Activated T-helper 1 cell treated with anti-CD3 and anti-CD28 coated beads, Interleukin-12 subunit alpha, Interleukin-12 subunit beta, Interleukin-2, Interleukin-4 antibody, amounts not matched to agents 30 ng/mL and 10 ng/mL and 1 ng/mL, durations not matched to agents 14 hours and 24 hours and 36 hours (primary cell): ENCODE data around the gene MMP28. TPM values are rescaled to one million over a fixed set of nuclear protein-coding genes. Genes with fewer than 3 reads are reported as not detected.

Experiments used
- DNase-seq: peaks from one replicate; pipeline ENCODE4 v3.0.0; 2021; ENCODE audit warnings: low spot score
- H3K27ac Mint-ChIP-seq: one replicate; pipeline ENCODE4 v1.8.0; 2021; ENCODE audit warnings: mild to moderate bottlenecking, mixed read lengths
- H3K27me3 Mint-ChIP-seq: one replicate; pipeline ENCODE4 v1.8.0; 2022; ENCODE audit warnings: mild to moderate bottlenecking, moderate library complexity, mixed read lengths; ENCODE audit not compliant: insufficient read depth
- H3K36me3 Mint-ChIP-seq: one replicate; pipeline ENCODE4 v1.8.0; 2021; ENCODE audit warnings: low read depth, mixed read lengths
- H3K4me1 Mint-ChIP-seq: one replicate; pipeline ENCODE4 v1.8.0; 2021; ENCODE audit warnings: low read depth, mixed read lengths
- H3K4me3 Mint-ChIP-seq: one replicate; pipeline ENCODE4 v1.8.0; 2021; ENCODE audit warnings: mild to moderate bottlenecking, moderate library complexity, mixed read lengths
- H3K9me3 Mint-ChIP-seq: one replicate; pipeline ENCODE4 v1.8.0; 2021; ENCODE audit warnings: mixed read lengths
- intact Hi-C: fragments of 100-400 bp; cut with micrococcal nuclease; formaldehyde crosslinking; loops from one replicate; pipeline ENCODE4 v1.15.1; 2024
- total RNA-seq: library from RNA; stranded (reverse); gene quantifications from 2 replicates; pipeline ENCODE4 v1.2.3, GENCODE V29; 2022

The MMP28 gene
- total RNA-seq, 1 donor from 2014 or later, result not detected

DNA sequence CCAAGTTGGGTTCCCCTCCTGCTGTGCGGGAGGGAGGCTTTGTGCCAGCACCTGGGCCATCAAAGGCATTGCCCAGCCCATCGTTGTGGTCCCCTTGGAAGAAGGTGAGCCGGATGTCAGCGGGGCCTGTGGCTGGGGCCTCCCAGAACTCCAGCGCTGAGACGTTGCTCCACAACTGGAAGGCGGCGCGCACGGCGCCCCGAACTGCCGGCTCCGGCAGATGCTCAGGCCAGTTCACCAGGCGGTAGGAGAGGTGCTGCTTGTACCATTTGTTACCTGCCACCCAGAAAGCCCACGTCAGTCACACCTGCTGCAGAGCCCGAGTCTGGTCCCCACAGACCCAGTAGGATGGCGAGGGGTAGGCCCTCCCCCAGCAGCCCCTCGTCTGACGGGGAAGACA is 22.3 kb downstream of the MMP28 start:
- Mint-ChIP-seq H3K36me3 (no peaks in the 10 kb centered on the region), H3K4me3 (no peak overlapping the region), H3K9me3 (no peaks in the 10 kb centered on the region), H3K4me1 (no peaks in the 10 kb centered on the region), H3K27ac (no peak overlapping the region), H3K27me3 (peaks cover 20% of the 10 kb centered on the region)
- DNase-seq, result no peak
- intact Hi-C loops, result no loop called here

DNA sequence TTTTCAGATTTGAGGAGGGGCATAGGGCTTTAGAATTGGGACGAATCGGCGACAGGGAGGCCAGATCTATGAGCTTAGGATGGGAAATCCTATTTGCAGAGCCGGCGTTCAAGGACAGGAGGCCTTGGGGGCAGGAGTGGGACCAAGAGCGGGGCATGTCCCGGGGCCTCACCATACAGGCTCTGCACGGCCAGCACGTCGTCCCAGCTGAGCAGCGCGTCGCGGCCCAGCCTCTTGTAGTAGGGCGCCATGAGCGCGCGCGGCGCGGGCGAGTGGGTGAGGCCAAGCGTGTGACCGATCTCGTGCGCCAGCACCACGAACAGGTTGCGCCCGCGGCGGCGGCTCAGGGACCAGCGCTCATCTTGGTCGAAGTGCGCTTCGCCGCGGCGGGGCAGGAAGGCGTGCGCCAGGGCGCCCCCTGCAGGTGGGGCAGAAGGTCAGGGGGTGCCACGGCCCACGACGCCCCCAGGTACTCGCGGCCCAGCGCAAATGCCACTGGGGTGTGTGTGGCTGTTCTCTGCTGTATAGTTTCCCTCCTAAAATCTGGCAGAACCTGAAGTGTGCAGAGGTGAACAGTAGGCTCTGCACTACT is 25.4 kb downstream of the MMP28 start:
- peaks cover 30% of the 10 kb centered on the region for H3K27me3 Mint-ChIP-seq
- no peak overlapping the region for H3K27ac Mint-ChIP-seq
- intact Hi-C loops, result no loop called here
- no peaks in the 10 kb centered on the region for H3K36me3 Mint-ChIP-seq
- H3K9me3 Mint-ChIP-seq, result no peaks in the 10 kb centered on the region
- H3K4me1 Mint-ChIP-seq, result peaks cover under 1% of the 10 kb centered on the region
- no peak overlapping the region for H3K4me3 Mint-ChIP-seq
- DNase-seq, result no peak

DNA sequence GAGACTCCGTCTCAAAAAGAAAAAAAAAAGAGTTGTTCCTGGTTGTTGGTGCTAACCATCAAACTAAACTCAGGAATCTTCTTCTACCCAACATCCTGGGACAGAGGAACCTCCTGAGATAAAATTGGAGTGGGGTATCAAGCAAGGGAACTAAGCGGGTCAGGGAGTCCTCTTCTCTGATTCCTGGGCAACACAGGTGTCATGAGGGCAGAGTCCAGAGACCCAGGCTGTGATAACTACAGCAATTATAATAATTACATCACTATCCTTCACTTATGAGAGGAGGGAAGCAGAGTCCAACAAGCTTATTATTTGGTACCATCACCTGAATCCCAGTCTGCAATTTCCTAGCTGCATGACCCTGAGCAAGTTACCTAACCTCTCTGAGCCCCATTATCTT is 26.6 kb downstream of the MMP28 start:
- no peak overlapping the region for H3K27ac Mint-ChIP-seq
- intact Hi-C loops, result no loop called here
- H3K27me3 Mint-ChIP-seq, result peaks cover 25% of the 10 kb centered on the region
- H3K36me3 Mint-ChIP-seq, result no peaks in the 10 kb centered on the region
- DNase-seq, result no peak
- H3K4me3 Mint-ChIP-seq, result no peak overlapping the region
- no peaks in the 10 kb centered on the region for H3K9me3 Mint-ChIP-seq
- peaks cover 7% of the 10 kb centered on the region for H3K4me1 Mint-ChIP-seq

DNA sequence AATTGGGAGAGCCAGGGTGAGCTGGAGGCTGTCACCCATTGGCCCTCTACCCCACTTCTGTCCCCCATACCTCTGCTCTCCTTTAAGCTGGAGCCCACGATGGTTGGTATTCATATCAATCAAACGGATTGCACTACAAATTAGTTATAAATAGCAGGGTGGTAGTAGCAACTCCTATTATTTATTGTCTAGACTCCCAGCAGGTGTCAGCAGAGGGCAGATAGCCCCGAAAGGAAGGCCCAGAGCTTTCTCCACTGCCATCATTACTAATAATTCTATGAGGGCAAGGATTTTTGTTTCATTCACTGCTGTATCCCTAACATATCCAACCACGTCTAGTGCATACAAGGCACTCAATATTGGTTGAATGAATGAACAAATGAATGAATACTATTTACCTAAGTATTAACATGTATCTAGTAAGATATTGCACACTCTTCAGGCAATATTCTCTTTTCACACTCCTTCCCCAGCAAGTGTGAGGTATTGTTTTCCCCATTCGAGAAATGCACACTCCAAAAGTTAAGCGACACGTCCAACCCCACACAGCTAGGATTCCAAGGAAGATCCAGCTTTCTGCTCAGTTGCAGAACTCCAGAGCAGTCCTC is 28.4 kb downstream of the MMP28 start:
- DNase-seq, result no peak
- intact Hi-C loops, result no loop called here
- Mint-ChIP-seq H3K4me1 (peaks cover 7% of the 10 kb centered on the region), H3K27me3 (peaks cover 21% of the 10 kb centered on the region), H3K4me3 (no peak overlapping the region), H3K36me3 (no peaks in the 10 kb centered on the region), H3K27ac (no peak overlapping the region), H3K9me3 (no peaks in the 10 kb centered on the region)

DNA sequence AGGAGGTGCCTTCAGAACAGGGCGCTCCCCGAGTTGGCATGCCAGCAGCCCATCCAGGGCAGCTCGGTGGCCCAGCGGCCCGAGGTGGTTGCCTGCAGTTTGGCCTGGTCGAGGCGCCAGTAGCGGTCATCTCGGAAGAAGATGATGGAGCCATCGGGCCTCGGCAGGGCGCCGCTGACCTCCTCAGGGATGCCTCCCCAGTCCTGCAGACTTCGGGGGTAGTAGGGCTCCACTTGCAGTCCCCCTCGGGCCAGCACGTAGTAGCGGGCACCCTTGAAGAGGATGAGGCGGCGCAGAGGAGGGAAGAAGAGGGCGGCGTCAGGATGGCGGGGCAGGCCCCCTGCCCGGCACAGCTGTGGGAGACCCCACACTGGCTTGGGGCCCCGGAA is 29.0 kb downstream of the MMP28 start:
- no peaks in the 10 kb centered on the region for H3K36me3 Mint-ChIP-seq
- intact Hi-C loops, result no loop called here
- no peaks in the 10 kb centered on the region for H3K9me3 Mint-ChIP-seq
- DNase-seq, result no peak
- no peak overlapping the region for H3K27ac Mint-ChIP-seq
- peaks cover 7% of the 10 kb centered on the region for H3K4me1 Mint-ChIP-seq
- no peak overlapping the region for H3K4me3 Mint-ChIP-seq
- peaks cover 21% of the 10 kb centered on the region for H3K27me3 Mint-ChIP-seq

DNA sequence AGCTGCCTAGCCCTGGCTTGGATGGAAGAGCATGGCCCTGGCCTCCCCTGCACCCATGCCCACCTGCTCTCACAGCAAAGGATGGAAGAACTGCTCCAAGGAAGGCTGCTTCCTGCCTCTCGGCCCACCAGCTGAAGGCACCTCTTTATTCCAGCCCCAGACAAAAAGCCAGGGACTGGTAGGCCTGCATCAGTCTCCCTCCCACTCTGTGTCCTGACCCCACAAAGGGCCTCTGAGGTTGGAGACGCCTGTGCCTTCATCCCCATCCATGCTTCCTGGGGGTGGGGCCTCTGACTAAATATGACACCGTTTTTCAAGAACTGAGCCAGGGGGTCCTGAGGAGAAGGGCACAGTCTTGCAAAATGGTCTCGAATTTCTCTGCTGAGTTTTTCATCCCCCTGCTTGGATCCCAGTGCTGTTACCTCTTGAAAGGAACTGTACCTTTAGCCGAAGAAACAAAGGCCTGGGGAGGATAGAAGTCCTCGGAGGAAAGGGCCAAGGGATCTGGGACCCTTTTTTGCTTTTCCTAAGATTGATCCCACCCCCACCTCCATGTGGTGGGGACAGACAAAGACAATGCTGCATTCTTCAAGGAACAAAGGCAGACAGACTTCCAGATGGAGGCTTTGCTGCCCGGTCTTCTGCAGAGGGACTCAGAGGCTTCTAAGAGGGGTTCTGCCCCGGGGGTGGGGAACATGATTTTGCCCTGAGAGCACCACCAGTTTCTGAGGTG is 29.5 kb downstream of the MMP28 start:
- no peak overlapping the region for H3K27ac Mint-ChIP-seq
- no peaks in the 10 kb centered on the region for H3K36me3 Mint-ChIP-seq
- H3K9me3 Mint-ChIP-seq, result no peaks in the 10 kb centered on the region
- intact Hi-C loops, result no loop called here
- no peak overlapping the region for H3K4me3 Mint-ChIP-seq
- peaks cover 7% of the 10 kb centered on the region for H3K4me1 Mint-ChIP-seq
- H3K27me3 Mint-ChIP-seq, result peaks cover 21% of the 10 kb centered on the region
- no peak for DNase-seq

DNA sequence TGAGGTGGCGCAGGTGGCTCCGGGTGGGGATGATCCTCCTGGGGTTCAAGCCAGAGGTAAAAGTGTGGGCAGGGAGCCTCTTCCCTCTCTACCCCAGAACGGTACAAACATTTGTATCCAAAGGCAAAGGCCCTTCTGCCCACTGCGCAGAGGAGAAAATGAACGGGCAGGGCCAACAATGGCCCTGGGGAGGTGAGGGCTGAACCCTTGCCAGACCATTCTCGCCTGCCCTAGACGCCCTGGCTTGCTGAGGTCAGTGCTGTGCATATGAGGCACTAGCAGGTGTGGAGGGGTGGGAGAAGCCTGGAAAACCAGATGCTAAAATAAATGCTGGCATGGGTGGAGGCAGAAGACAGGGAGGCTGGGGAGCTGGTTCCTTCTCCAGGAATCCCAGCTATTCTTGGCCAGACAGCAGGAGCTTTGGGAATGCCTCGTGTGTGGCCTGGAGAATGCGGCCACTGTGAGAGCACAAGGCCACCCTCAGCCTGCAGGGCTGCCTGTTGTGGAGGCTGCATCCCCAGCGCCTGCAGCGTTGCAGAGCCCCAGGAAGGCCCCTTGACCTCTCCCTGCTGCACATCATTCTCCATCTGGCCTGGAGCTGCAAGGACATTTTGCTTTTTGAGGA is 30.2 kb downstream of the MMP28 start:
- Mint-ChIP-seq H3K9me3 (no peaks in the 10 kb centered on the region), H3K27ac (no peak overlapping the region), H3K27me3 (peaks cover 19% of the 10 kb centered on the region), H3K4me1 (peaks cover 7% of the 10 kb centered on the region), H3K36me3 (no peaks in the 10 kb centered on the region), H3K4me3 (peak overlapping the region; percentile 88)
- DNase-seq, result no peak
- intact Hi-C loops, result no loop called here

DNA sequence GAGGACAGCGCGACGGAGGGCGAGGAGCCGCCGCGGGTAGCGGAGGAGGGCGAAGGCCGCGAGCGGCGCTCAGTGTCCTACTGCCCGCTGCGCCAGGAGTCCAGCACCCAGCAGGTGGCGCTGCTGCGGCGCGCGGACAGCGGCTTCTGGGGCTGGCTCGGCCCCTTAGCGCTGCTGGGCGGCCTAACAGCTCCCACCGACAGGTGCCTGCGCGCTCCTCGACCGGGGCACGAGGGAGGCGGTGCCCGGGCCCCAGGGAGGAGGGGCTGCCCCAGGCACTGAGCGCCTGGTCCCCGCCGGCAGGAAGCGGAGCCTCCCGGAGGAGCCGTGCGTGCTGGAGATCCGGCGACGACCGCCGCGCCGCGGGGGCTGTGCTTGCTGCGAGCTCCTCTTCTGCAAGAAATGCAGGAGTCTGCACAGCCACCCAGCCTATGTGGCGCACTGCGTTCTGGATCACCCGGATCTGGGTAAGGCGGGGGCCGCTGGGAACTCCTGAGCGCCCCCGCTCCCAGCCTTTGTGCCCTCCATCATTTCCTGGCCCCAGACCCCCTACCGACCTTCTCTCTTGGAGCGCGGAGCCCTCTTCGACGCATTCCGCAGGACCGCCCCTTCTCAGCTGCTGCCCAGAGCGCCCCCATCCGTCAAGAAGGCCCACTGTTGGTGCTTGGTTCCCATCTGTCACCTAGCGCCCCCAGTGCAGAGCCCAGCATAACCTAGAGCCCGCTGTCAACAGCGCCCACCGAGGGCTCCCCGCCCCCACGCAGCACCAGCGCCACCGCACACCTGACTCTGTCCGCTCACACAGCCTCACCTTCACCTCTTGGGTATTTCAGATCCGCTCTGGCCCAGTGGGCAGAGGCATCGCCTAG is 31.1 kb downstream of the MMP28 start:
- intact Hi-C loops, result loop anchor here (1.0 kb wide), 2 partner anchors 40 to 45 kb away; partner anchors contain the start of gene TAF15
- Mint-ChIP-seq H3K9me3 (no peaks in the 10 kb centered on the region), H3K4me1 (peaks cover 7% of the 10 kb centered on the region), H3K4me3 (peak overlapping the region; percentile 88), H3K27me3 (peaks cover 22% of the 10 kb centered on the region), H3K36me3 (no peaks in the 10 kb centered on the region), H3K27ac (peak overlapping the region; percentile 79)
- peak; percentile 82 for DNase-seq

DNA sequence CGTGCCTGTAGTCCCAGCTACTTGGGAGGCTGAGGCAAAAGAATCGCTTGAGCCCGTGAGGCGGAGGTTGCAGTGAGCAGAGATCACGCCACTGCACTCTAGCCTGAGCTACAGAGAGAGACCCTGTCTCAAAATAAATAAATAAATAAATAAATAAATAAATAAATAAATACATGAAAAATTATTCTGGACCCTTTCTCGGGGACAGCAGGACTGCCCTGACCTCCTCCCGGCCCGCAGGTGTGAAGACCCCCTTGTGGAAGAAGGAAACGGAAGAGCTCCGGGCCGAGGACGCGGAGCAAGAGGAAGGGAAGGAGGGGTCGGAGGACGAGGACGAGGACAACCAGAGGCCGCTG is 31.7 kb downstream of the MMP28 start:
- peak overlapping the region; percentile 59 for H3K4me3 Mint-ChIP-seq
- peaks cover 7% of the 10 kb centered on the region for H3K4me1 Mint-ChIP-seq
- DNase-seq, result no peak
- no peaks in the 10 kb centered on the region for H3K36me3 Mint-ChIP-seq
- peaks cover 22% of the 10 kb centered on the region for H3K27me3 Mint-ChIP-seq
- H3K27ac Mint-ChIP-seq, result no peak overlapping the region
- no peaks in the 10 kb centered on the region for H3K9me3 Mint-ChIP-seq
- intact Hi-C loops, result loop anchor here (1.0 kb wide), 2 partner anchors 41 to 46 kb away; partner anchors contain the start of gene TAF15

DNA sequence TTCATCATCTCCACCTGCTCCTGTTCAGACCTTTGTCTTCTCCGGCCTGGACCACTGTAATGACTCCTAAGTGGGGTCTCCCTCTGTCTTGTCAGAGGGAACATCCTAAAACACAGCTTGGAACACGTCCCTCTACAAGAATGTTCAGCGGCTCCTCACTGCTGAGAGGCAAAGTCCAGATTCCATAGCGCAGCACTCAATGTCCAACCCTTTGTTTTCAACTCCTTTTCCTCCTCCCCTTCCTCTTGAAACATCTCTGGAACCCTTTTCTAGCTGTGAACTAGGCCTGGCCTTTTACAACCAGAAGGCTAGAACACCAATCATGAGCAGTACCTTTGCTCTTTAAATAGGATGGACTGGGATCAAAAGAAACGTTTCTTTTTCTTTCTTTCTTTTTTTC is 33.8 kb downstream of the MMP28 start:
- Mint-ChIP-seq H3K4me1 (peaks cover 7% of the 10 kb centered on the region), H3K9me3 (no peaks in the 10 kb centered on the region), H3K27me3 (peaks cover 14% of the 10 kb centered on the region)

DNA sequence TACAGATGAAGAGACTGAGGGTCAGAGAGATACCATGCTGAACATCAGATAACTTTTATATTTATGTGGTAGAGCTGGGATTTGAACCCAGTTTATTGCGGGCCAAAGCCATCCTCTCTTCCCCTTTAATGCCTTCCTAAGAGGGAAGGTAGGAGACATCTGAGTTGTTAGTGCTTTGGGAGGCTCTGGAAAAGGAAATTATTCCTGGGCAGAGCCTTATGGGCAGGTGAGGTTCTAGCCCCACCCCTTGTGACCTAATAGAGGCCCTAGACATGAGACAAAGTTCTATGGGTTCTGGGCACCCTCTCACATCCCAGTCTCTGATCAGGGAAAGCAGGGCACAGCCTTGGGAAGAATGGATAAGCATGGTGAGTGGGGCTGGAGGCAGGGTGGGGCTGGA is 34.9 kb downstream of the MMP28 start, which contains the start of gene C17orf50:
Gene C17orf50, plus strand, starts transcription at position 301 of the 400 bp plus-strand sequence. Its CDS starts 55 bp downstream, at position 356.
- intact Hi-C loops, result no loop called here
- H3K27me3 Mint-ChIP-seq, result peaks cover 9% of the 10 kb centered on the region
- H3K36me3 Mint-ChIP-seq, result no peaks in the 10 kb centered on the region

More for the DNA sequence above, 33.8 kb downstream of the MMP28 start:
- no peak for DNase-seq
- intact Hi-C loops, result no loop called here
- Mint-ChIP-seq H3K4me3 (no peak overlapping the region), H3K27ac (no peak overlapping the region), H3K36me3 (no peaks in the 10 kb centered on the region)

DNA sequence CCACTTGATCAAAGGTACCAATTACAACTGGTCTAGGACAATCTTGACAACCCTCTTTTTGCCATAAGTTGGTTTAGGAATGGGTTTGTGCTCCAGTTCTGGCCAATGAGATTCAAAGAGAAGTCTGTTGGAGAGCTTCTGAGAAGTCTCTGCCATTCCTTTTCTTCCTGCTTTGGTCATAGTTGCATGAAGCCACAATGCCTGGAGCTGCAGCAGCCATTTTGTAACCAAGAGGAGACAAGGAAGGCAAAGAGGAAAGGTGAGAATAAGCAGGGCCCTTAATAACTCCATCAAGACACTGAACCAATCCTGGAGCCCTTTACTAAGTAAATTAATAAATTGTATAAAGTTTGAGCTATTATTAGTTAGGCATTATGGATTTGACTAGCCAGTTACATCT is 38.2 kb downstream of the MMP28 start:
- intact Hi-C loops, result no loop called here
- H3K36me3 Mint-ChIP-seq, result no peaks in the 10 kb centered on the region
- peaks cover 15% of the 10 kb centered on the region for H3K27me3 Mint-ChIP-seq
- DNase-seq, result no peak
- H3K27ac Mint-ChIP-seq, result no peak overlapping the region
- no peaks in the 10 kb centered on the region for H3K4me1 Mint-ChIP-seq
- no peak overlapping the region for H3K4me3 Mint-ChIP-seq
- no peaks in the 10 kb centered on the region for H3K9me3 Mint-ChIP-seq

More for the DNA sequence above, 34.9 kb downstream of the MMP28 start, which contains the start of gene C17orf50:
- H3K27ac Mint-ChIP-seq, result no peak within 1 kb of the TSS
- no peaks in the 10 kb centered on the region for H3K9me3 Mint-ChIP-seq
- no peak within 1 kb of the TSS for H3K4me3 Mint-ChIP-seq
- DNase-seq, result no peak
- peaks cover 7% of the 10 kb centered on the region for H3K4me1 Mint-ChIP-seq
